ENCODE results near the gene KIF24.
"Not testable (repeated sequence)": the region's sequence is repeated elsewhere in the genome, so short reads cannot be mapped to it uniquely, and the experiment has no call there.

Gene KIF24

GRCh38 chr9:34346873-34347799, 18.1 kb upstream of the KIF24 start:
- Mint-ChIP-seq H3K27me3 (ENCODE audit: low read depth) (no peaks in the 10 kb centered on the region), H3K9me3 (no peaks in the 10 kb centered on the region), H3K27ac (no peak overlapping the region), H3K4me3 (no peak overlapping the region), H3K4me1 (ENCODE audit: low read depth) (no peaks in the 10 kb centered on the region), H3K36me3 (ENCODE audit: low read depth) (peaks cover 14% of the 10 kb centered on the region)
- no peak for DNase-seq (ENCODE audit: low spot score)

- Mint-ChIP-seq H3K9me3 (no peaks in the 10 kb centered on the region), H3K4me1 (ENCODE audit: low read depth) (peaks cover 1% of the 10 kb centered on the region), H3K27me3 (ENCODE audit: low read depth) (no peaks in the 10 kb centered on the region), H3K27ac (no peak overlapping the region), H3K36me3 (ENCODE audit: low read depth) (peaks cover 18% of the 10 kb centered on the region), H3K4me3 (no peak overlapping the region)
- DNase-seq (ENCODE audit: low spot score) = no peak
Measured at GRCh38 chr9:34343605-34344004, 14.5 kb upstream of the KIF24 start.

- Mint-ChIP-seq H3K27me3 (ENCODE audit: low read depth) (no peaks in the 10 kb centered on the region), H3K4me1 (ENCODE audit: low read depth) (peaks cover 1% of the 10 kb centered on the region), H3K4me3 (no peak overlapping the region), H3K27ac (no peak overlapping the region), H3K36me3 (ENCODE audit: low read depth) (peaks cover 18% of the 10 kb centered on the region), H3K9me3 (no peaks in the 10 kb centered on the region)
- no peak for DNase-seq (ENCODE audit: low spot score)
Measured at GRCh38 chr9:34343090-34343489, 14.0 kb upstream of the KIF24 start.

GRCh38 chr9:34341659-34342295, 12.7 kb upstream of the KIF24 start:
- DNase-seq (ENCODE audit: low spot score) = no peak
- Mint-ChIP-seq H3K36me3 (ENCODE audit: low read depth) (peaks cover 22% of the 10 kb centered on the region), H3K4me3 (no peak overlapping the region), H3K4me1 (ENCODE audit: low read depth) (peaks cover 1% of the 10 kb centered on the region), H3K27ac (no peak overlapping the region), H3K27me3 (ENCODE audit: low read depth) (no peaks in the 10 kb centered on the region), H3K9me3 (no peaks in the 10 kb centered on the region)

- no peak for DNase-seq (ENCODE audit: low spot score)
- H3K4me1 Mint-ChIP-seq (ENCODE audit: low read depth) = peaks cover 4% of the 10 kb centered on the region
Measured at GRCh38 chr9:34338665-34339385, 9.8 kb upstream of the KIF24 start.

GRCh38 chr9:34338079-34338478, 9.0 kb upstream of the KIF24 start:
- not testable (repeated sequence) for H3K27me3 Mint-ChIP-seq (ENCODE audit: low read depth); DNase-seq (ENCODE audit: low spot score); H3K27ac Mint-ChIP-seq; H3K4me1 Mint-ChIP-seq (ENCODE audit: low read depth); H3K4me3 Mint-ChIP-seq; H3K9me3 Mint-ChIP-seq
- H3K36me3 Mint-ChIP-seq (ENCODE audit: low read depth) = peaks cover 15% of the 10 kb centered on the region

More at GRCh38 chr9:34338665-34339385, 9.8 kb upstream of the KIF24 start:
- no peaks in the 10 kb centered on the region for H3K27me3 Mint-ChIP-seq (ENCODE audit: low read depth)
- peaks cover 22% of the 10 kb centered on the region for H3K36me3 Mint-ChIP-seq (ENCODE audit: low read depth)
- no peaks in the 10 kb centered on the region for H3K9me3 Mint-ChIP-seq
- H3K27ac Mint-ChIP-seq = no peak overlapping the region
- no peak overlapping the region for H3K4me3 Mint-ChIP-seq

GRCh38 chr9:34337403-34337802, 8.3 kb upstream of the KIF24 start:
- no peaks in the 10 kb centered on the region for H3K9me3 Mint-ChIP-seq
- DNase-seq (ENCODE audit: low spot score) = no peak
- H3K4me1 Mint-ChIP-seq (ENCODE audit: low read depth) = peaks cover 5% of the 10 kb centered on the region
- no peaks in the 10 kb centered on the region for H3K27me3 Mint-ChIP-seq (ENCODE audit: low read depth)
- H3K36me3 Mint-ChIP-seq (ENCODE audit: low read depth) = peaks cover 15% of the 10 kb centered on the region
- no peak overlapping the region for H3K27ac Mint-ChIP-seq
- H3K4me3 Mint-ChIP-seq = no peak overlapping the region

- Mint-ChIP-seq H3K27ac (no peak overlapping the region), H3K36me3 (ENCODE audit: low read depth) (peaks cover 11% of the 10 kb centered on the region), H3K4me1 (ENCODE audit: low read depth) (peaks cover 12% of the 10 kb centered on the region), H3K4me3 (no peak overlapping the region), H3K27me3 (ENCODE audit: low read depth) (no peaks in the 10 kb centered on the region), H3K9me3 (no peaks in the 10 kb centered on the region)
- no peak for DNase-seq (ENCODE audit: low spot score)
Measured at GRCh38 chr9:34335376-34335775, 6.3 kb upstream of the KIF24 start.

GRCh38 chr9:34334916-34335315, 5.8 kb upstream of the KIF24 start:
- DNase-seq (ENCODE audit: low spot score) = no peak
- no peaks in the 10 kb centered on the region for H3K27me3 Mint-ChIP-seq (ENCODE audit: low read depth)
- no peaks in the 10 kb centered on the region for H3K9me3 Mint-ChIP-seq
- H3K4me3 Mint-ChIP-seq = no peak overlapping the region
- H3K4me1 Mint-ChIP-seq (ENCODE audit: low read depth) = peaks cover 13% of the 10 kb centered on the region
- H3K27ac Mint-ChIP-seq = no peak overlapping the region
- H3K36me3 Mint-ChIP-seq (ENCODE audit: low read depth) = peaks cover 7% of the 10 kb centered on the region

GRCh38 chr9:34334337-34334824, 5.3 kb upstream of the KIF24 start:
- no peak overlapping the region for H3K4me3 Mint-ChIP-seq
- no peaks in the 10 kb centered on the region for H3K9me3 Mint-ChIP-seq
- no peak for DNase-seq (ENCODE audit: low spot score)
- H3K36me3 Mint-ChIP-seq (ENCODE audit: low read depth) = peaks cover 7% of the 10 kb centered on the region
- H3K27me3 Mint-ChIP-seq (ENCODE audit: low read depth) = no peaks in the 10 kb centered on the region
- no peak overlapping the region for H3K27ac Mint-ChIP-seq
- peaks cover 14% of the 10 kb centered on the region for H3K4me1 Mint-ChIP-seq (ENCODE audit: low read depth)

- H3K27me3 Mint-ChIP-seq (ENCODE audit: low read depth) = no peaks in the 10 kb centered on the region
- no peak for DNase-seq (ENCODE audit: low spot score)
- peaks cover 5% of the 10 kb centered on the region for H3K36me3 Mint-ChIP-seq (ENCODE audit: low read depth)
- H3K4me1 Mint-ChIP-seq (ENCODE audit: low read depth) = peaks cover 14% of the 10 kb centered on the region
- H3K27ac Mint-ChIP-seq = no peak overlapping the region
- H3K9me3 Mint-ChIP-seq = no peaks in the 10 kb centered on the region
- no peak overlapping the region for H3K4me3 Mint-ChIP-seq
Measured at GRCh38 chr9:34333836-34334235, 4.8 kb upstream of the KIF24 start.

GRCh38 chr9:34332076-34332964, 3.3 kb upstream of the KIF24 start:
- Mint-ChIP-seq H3K27me3 (ENCODE audit: low read depth) (no peaks in the 10 kb centered on the region), H3K9me3 (no peaks in the 10 kb centered on the region), H3K4me1 (ENCODE audit: low read depth) (peaks cover 20% of the 10 kb centered on the region), H3K36me3 (ENCODE audit: low read depth) (peaks cover under 1% of the 10 kb centered on the region), H3K4me3 (no peak overlapping the region), H3K27ac (no peak overlapping the region)
- DNase-seq (ENCODE audit: low spot score) = no peak

- Mint-ChIP-seq H3K36me3 (ENCODE audit: low read depth) (no peaks in the 10 kb centered on the region), H3K9me3 (no peaks in the 10 kb centered on the region), H3K27me3 (ENCODE audit: low read depth) (no peaks in the 10 kb centered on the region), H3K27ac (no peak overlapping the region), H3K4me1 (ENCODE audit: low read depth) (peaks cover 25% of the 10 kb centered on the region), H3K4me3 (no peak overlapping the region)
- DNase-seq (ENCODE audit: low spot score) = no peak
Measured at GRCh38 chr9:34331196-34331595, 2.1 kb upstream of the KIF24 start.

Data from T-helper 2 cell treated with Interferon-gamma antibody and Interleukin-4, amounts not matched to agents 5 μg/mL and 100 μg/mL, for 36 hours (primary cell).